ENCODE results near the gene SEC23A. TPM values are rescaled to one million over a fixed set of nuclear protein-coding genes. Genes with fewer than 3 reads are reported as not detected.

Gene SEC23A
- total RNA-seq, 1 donor from 2014 or later: 61.2 TPM

GRCh38 chr14:38987781-38988180 lies 115.3 kb downstream of the SEC23A start:
- no peaks in the 10 kb centered on the region for H3K9me3 Mint-ChIP-seq
- no peak overlapping the region for H3K27ac Mint-ChIP-seq
- intact Hi-C loops (cut with micrococcal nuclease): no loop called here
- no peak for DNase-seq (ENCODE audit: low spot score)
- H3K4me3 Mint-ChIP-seq: no peak overlapping the region
- H3K36me3 Mint-ChIP-seq (ENCODE audit: low read depth): no peaks in the 10 kb centered on the region
- H3K27me3 Mint-ChIP-seq (ENCODE audit: insufficient read depth): peaks cover 2% of the 10 kb centered on the region
- peaks cover 17% of the 10 kb centered on the region for H3K4me1 Mint-ChIP-seq (ENCODE audit: low read depth)

GRCh38 chr14:38982837-38983236 lies 120.2 kb downstream of the SEC23A start:
- intact Hi-C loops (cut with micrococcal nuclease): no loop called here
- H3K4me1 Mint-ChIP-seq (ENCODE audit: low read depth): no peaks in the 10 kb centered on the region
- peaks cover 7% of the 10 kb centered on the region for H3K27me3 Mint-ChIP-seq (ENCODE audit: insufficient read depth)
- no peak overlapping the region for H3K27ac Mint-ChIP-seq
- DNase-seq (ENCODE audit: low spot score): no peak
- no peak overlapping the region for H3K4me3 Mint-ChIP-seq
- H3K36me3 Mint-ChIP-seq (ENCODE audit: low read depth): no peaks in the 10 kb centered on the region
- peaks cover 7% of the 10 kb centered on the region for H3K9me3 Mint-ChIP-seq

- peaks cover 7% of the 10 kb centered on the region for H3K9me3 Mint-ChIP-seq
- no peak overlapping the region for H3K27ac Mint-ChIP-seq
- intact Hi-C loops (cut with micrococcal nuclease): no loop called here
- no peak overlapping the region for H3K4me3 Mint-ChIP-seq
- H3K27me3 Mint-ChIP-seq (ENCODE audit: insufficient read depth): peaks cover 8% of the 10 kb centered on the region
- no peak for DNase-seq (ENCODE audit: low spot score)
- H3K4me1 Mint-ChIP-seq (ENCODE audit: low read depth): no peaks in the 10 kb centered on the region
- no peaks in the 10 kb centered on the region for H3K36me3 Mint-ChIP-seq (ENCODE audit: low read depth)
Measured at GRCh38 chr14:38982278-38982677, 120.8 kb downstream of the SEC23A start.

Other genes with a start within 250 kb of the SEC23A start
- 22.2 and 23.7 TPM in 2 replicates for gene GEMIN2, start 11.1 kb upstream of the SEC23A start, total RNA-seq
- 17.4 and 18.5 TPM in 2 replicates for gene TRAPPC6B, start 67.1 kb upstream of the SEC23A start, total RNA-seq
- gene PNN, start 72.0 kb upstream of the SEC23A start, total RNA-seq: 111 and 116 TPM in 2 replicates
- gene MIA2, start 130.7 kb upstream of the SEC23A start, total RNA-seq: 22.6 and 23.8 TPM in 2 replicates